Mononuclear cell (primary cell): Measurements from ENCODE around the gene SMARCA5. TPM values are rescaled to one million over a fixed set of nuclear protein-coding genes. Genes with fewer than 3 reads are reported as not detected.

Experiments
- H3K27me3 ChIP-seq: 2 replicates; pipeline ENCODE4 v1.6.0; 2011; ENCODE audit warnings: low read length, control low read depth; ENCODE audit not compliant: insufficient read depth
- H3K4me1 ChIP-seq: 2 replicates; pipeline ENCODE4 v1.5.1; 2011; ENCODE audit warnings: mild to moderate bottlenecking, low read length, control low read depth; ENCODE audit not compliant: insufficient read depth
- H3K4me3 ChIP-seq: 2 replicates; pipeline ENCODE4 v1.5.1; 2011; ENCODE audit warnings: mild to moderate bottlenecking, low read length, moderate library complexity
- H3K9me3 ChIP-seq: 2 replicates; pipeline ENCODE4 v1.5.1; 2011; ENCODE audit warnings: low read depth, mild to moderate bottlenecking, control low read depth, low read length
- total RNA-seq: library from RNA; depleted of rRNA; stranded (reverse); fragments of >200 nt; gene quantifications from one replicate; pipeline ENCODE4 v1.2.3, GENCODE V29; 2012

SMARCA5 gene
- total RNA-seq, 1 donor = 86.8 TPM

DNA sequence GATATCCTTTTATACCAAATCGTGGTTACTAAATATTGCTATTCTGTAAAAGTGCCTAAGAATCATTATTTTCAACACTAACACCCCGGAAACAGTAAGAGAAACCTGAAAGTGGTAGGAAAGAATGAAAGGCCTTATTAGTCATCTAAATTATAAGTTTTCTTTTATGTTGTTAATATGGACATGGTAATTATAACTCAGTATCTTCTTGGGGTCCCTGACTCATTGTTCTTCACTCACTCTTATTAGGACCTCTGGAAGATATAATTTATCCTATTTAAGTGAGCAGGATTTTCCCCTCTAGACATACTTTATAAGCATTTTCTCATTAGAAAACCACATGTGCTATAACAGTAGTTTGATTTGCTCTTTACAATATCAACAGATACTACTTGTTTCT lies 51.0 kb downstream of the SMARCA5 start:
- Histone ChIP-seq H3K9me3 (no peaks in the 10 kb centered on the region), H3K4me3 (no peak overlapping the region), H3K27me3 (no peaks in the 10 kb centered on the region), H3K4me1 (peaks cover 5% of the 10 kb centered on the region)

- no peak overlapping the region for H3K4me3 ChIP-seq
- no peaks in the 10 kb centered on the region for H3K27me3 ChIP-seq
- no peaks in the 10 kb centered on the region for H3K4me1 ChIP-seq
- no peaks in the 10 kb centered on the region for H3K9me3 ChIP-seq
Observed at GRCh38 chr4:143575331-143575730, 61.8 kb downstream of the SMARCA5 start.

GRCh38 chr4:143581331-143581946 lies 67.9 kb downstream of the SMARCA5 start:
- Histone ChIP-seq H3K4me3 (no peak overlapping the region), H3K9me3 (no peaks in the 10 kb centered on the region), H3K4me1 (no peaks in the 10 kb centered on the region), H3K27me3 (no peaks in the 10 kb centered on the region)

- H3K27me3 ChIP-seq = no peaks in the 10 kb centered on the region
- no peaks in the 10 kb centered on the region for H3K4me1 ChIP-seq
- no peaks in the 10 kb centered on the region for H3K9me3 ChIP-seq
Observed at GRCh38 chr4:143585548-143585947, 72.0 kb downstream of the SMARCA5 start.

GRCh38 chr4:143586080-143586479 lies 72.6 kb downstream of the SMARCA5 start:
- H3K4me3 ChIP-seq = no peak overlapping the region
- H3K9me3 ChIP-seq = no peaks in the 10 kb centered on the region
- no peaks in the 10 kb centered on the region for H3K4me1 ChIP-seq
- no peaks in the 10 kb centered on the region for H3K27me3 ChIP-seq

More at GRCh38 chr4:143585548-143585947, 72.0 kb downstream of the SMARCA5 start:
- no peak overlapping the region for H3K4me3 ChIP-seq

DNA sequence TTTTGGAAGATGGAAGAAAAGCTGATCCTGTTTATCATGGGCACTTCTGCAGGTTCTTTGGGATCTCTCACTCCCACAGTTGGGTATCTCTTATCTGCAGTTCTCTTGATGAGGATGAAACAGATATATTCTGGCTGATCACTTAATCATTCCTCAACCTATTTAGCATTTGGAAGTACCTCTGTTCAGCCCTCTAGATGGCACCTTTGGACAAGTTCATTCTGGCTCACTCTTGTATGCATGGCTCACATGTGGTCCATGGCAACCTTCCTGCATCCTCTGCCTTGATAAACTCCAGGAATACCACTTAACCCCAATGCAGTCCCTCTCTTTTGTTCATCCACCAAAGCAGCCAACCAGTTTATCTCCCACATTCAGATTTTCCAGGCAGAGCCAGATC lies 74.2 kb downstream of the SMARCA5 start:
- Histone ChIP-seq H3K27me3 (no peaks in the 10 kb centered on the region), H3K4me1 (no peaks in the 10 kb centered on the region), H3K9me3 (no peaks in the 10 kb centered on the region), H3K4me3 (no peak overlapping the region)

DNA sequence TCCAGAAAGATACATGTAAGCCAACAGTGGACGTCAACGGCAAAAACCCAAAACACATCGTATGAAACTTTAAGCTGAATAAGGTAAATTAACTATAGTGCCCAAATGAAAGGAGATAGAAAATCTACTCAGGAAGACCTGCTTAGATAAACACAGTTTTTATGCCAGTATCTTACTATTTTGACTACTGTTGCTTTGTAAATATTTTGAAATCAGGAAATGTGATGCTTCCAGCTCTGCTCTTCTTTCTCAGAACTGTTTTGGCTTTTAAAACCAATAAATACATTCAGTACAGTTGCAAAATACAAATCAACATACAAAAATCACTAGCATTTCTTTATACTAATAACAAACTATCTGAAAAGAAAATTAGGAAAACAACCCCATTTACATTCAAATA lies 83.8 kb downstream of the SMARCA5 start:
- no peaks in the 10 kb centered on the region for H3K9me3 ChIP-seq
- no peaks in the 10 kb centered on the region for H3K27me3 ChIP-seq
- H3K4me1 ChIP-seq = no peaks in the 10 kb centered on the region
- no peak overlapping the region for H3K4me3 ChIP-seq

DNA sequence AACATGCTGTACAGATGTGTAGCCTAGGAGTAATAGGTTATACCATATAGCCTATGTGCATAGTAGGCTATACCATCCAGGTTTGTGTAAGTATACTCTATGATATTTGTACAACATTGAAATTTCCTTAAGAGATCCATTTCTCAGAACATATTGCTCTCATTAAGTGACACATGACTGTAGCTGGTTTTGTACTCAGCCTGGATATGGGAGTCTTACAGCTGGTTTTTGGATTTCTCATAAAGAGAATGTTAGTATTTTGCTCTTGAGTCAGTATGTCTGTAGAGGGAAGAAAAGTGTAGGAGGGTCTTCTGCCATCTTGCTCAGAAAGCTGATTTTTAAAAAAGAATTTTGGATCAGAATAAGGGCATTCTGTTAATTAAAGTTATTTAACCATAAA lies 85.3 kb downstream of the SMARCA5 start:
- H3K9me3 ChIP-seq = no peaks in the 10 kb centered on the region
- H3K4me3 ChIP-seq = no peak overlapping the region
- no peaks in the 10 kb centered on the region for H3K27me3 ChIP-seq
- no peaks in the 10 kb centered on the region for H3K4me1 ChIP-seq

DNA sequence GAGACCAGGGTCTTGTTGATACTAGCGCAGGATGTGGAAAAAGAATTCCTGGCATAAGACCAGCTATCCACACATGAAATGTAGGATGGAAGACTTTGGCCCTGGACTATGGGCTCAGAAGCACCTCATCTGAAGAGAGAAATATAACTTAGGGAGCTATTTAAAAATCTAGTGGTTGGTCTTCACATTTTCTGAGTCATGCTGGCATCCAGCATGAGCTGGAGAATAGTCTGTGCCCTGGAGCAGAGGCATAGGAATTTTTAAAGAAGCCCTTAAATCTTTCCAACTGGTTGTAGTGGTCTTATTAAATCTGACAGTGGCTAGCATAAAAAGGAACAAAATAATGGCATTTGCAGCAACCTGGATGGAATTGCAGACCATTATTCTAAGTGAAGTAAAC lies 86.3 kb downstream of the SMARCA5 start:
- Histone ChIP-seq H3K27me3 (no peaks in the 10 kb centered on the region), H3K9me3 (no peaks in the 10 kb centered on the region), H3K4me3 (no peak overlapping the region), H3K4me1 (no peaks in the 10 kb centered on the region)

DNA sequence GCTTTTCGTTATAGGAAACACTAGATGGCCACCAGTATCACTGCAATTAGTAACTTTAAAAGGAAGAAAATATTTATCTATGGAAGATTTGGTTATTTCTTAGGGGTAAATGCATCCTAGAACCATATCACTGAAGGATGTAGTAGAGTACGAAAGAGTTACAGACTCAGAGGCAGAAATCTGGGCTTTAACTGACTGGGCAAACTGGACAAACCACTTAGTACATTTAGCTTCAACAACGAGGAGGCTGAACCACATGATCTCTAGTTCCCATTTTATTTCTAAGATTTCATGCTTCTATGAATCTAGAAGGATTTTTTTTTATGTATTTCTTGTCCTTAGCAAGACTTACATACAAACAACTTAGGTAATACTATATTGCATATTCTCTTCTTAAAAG lies 93.0 kb downstream of the SMARCA5 start:
- H3K4me3 ChIP-seq = no peak overlapping the region
- H3K9me3 ChIP-seq = no peaks in the 10 kb centered on the region
- H3K4me1 ChIP-seq = no peaks in the 10 kb centered on the region
- H3K27me3 ChIP-seq = peaks cover 5% of the 10 kb centered on the region

Other genes starting within 250 kb of the SMARCA5 start
- gene GAB1, start 176.8 kb upstream of the SMARCA5 start, total RNA-seq = 6.3 TPM
- gene FREM3, start 187.0 kb downstream of the SMARCA5 start, total RNA-seq = not detected